Measurements from ENCODE around the gene GPRC5D.

GPRC5D gene

DNA sequence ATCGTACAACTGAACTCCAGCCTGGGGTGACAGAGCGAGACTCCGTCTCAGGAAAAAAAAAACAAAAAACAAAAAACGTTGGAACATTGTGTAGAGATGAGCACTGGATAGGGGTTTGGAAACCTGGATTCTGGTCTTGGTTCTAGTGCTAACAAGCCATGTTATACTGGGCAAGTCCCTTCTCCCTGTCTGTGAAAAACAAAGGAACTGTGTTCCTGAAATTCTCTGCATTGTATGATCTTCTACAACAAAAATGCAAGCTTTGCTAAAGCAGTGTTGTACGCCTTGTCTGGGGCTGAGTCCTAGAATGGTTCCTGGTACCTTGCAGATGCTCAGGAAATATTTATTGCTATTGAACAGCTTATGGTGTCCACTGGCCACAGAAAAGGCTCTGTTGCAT, 13.4 kb downstream of the GPRC5D start:
- in situ Hi-C loops (cut with MboI; ENCODE audit: low sequenced_read_pairs) = no loop called here

DNA sequence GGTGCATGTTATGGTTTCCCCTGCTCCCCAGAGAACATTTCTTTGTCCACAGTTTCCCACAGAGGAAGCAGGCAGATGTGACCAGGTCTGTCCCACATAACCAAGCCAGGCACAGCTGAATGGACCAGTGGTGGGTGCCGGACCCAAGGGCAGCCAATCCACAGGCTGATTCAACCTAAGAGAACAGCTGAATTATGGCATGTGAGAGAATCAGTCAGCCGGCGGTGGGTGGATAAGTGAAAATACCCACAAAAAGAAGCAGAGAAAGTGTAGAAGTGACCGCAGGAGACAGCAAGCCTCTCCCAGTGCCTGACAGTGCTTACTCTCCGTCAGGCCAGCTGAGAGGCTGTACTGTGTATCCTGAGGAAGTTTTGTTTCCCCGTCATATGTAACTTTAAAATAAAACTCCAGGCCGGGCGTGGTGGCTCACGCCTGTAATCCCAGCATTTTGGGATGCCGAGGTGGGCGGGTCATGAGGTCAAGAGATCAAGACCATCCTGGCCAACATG, 14.9 kb downstream of the GPRC5D start:
- in situ Hi-C loops (cut with MboI; ENCODE audit: low sequenced_read_pairs) = no loop called here

DNA sequence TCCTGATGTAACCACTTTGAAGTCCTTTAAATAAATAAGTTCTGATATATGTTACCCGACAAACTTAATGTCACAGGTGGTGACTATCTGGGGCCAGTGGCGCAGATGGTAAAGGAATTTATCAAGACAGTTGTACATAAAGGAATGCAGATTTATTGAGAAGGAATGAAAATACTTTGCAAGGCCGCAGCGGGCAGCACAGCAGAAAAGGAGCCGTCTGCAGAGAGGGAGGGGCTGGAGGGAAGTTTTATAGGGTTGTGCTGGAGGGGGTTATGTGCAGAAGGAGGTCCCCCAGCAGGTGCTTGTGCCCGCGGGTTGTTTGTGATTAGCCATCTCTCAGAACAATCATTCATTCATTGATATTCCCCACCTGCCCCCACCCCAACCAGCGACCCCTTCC, 17.4 kb downstream of the GPRC5D start:
- in situ Hi-C loops (cut with MboI; ENCODE audit: low sequenced_read_pairs) = no loop called here

DNA sequence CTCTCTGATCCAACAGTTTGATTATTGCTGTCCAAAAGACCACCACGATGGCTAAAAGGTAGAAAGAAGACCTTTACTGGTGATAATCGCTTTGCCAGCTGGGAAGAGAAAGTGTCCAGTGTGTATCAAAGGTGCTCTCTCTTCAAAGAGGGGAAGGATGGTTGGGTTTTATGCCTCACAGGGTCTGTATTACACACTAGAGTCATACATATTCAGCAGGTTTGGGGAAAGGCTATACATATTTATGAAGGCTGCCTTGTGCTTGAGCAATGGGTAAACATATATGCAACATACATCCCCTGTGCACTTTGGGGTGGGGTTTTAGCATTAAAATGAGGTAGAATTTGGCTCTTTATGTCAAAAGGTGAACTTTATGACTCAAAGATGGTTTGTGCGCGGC, 18.2 kb downstream of the GPRC5D start:
- in situ Hi-C loops (cut with MboI; ENCODE audit: low sequenced_read_pairs) = no loop called here

DNA sequence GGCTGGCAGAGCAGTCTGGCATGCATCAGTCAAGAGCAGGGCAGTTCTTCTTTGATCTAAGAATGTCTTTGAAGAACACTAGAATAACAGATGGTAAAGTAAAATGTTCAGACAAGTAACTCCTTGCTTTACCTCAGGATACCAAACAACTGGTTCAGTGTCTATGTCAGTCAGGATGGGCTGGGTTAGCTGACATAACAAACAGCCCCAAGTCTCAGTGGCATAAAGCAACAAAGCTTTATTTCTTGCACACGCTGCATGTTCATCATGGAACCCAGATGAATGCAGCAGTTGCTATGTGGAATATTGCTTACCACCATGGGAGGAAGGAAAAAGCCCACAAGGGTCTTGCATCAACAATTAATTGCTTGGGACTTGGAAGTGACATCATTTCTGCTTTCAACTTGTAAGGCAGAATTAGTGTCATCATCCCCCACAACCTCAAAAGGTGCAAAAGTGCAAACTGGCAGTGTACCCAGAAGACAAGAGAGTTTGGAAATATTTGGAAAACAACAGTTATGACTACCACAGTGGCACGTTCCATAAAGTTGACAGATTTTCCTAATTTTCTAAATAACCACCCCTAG, 21.2 kb downstream of the GPRC5D start:
- in situ Hi-C loops (cut with MboI; ENCODE audit: low sequenced_read_pairs) = no loop called here

DNA sequence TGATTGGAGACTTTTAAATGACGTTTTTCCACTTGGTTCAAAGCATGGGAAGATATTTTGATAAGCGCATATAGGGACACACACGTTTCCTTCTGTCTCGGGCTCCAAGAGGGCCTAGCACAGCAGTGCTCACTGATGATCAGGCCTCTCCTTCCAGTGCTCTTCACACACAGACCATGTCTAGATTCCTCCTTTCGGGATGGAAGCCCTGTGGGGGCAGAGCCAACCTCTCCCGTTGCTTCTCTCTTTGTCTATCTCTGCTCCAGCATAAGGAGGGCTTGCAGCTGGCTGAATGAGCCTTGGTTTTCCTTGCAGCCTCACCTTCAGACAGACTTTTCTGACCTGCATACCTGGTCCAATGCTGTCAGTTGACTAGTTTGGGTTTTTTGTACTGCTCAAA, 22.3 kb downstream of the GPRC5D start:
- in situ Hi-C loops (cut with MboI; ENCODE audit: low sequenced_read_pairs) = no loop called here

DNA sequence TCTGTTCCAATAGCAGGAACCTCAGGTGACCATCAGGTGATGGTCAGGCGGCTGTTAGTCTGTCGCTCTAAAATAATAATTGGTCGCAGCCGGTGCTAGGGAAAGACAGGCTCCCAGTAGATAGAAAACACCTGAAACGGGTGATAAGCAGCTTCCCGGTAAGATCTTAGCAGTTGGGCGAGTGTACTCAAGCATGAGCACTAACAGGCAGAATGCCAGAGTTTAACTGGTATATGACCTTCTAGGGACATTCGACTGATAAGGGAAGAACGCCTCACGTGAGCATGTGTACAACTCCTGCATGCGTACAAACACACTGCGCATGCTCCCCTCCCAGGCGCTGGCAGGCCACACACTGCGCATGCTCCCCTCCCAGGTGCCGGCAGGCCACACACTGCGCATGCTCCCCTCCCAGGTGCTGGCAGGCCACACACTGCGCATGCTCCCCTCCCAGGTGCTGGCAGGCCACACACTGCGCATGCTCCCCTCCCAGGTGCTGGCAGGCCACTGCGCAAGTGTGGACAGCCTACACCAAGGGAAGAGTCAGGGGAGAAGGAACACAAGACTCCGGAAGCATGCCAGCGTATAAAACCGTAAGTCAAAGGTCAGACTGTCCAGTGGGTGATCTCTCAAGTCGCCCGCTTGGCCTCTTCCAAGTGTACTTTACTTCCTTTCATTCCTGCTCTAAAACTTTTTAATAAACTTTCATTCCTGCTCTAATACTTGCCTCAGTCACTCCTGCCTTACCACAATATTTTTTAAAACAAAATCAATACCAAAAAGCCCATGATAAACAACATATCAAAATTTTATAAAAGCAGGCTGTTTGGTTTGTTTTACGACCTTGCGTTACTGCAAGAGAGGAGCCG, 24.5 kb downstream of the GPRC5D start:
- in situ Hi-C loops (cut with MboI; ENCODE audit: low sequenced_read_pairs) = no loop called here

DNA sequence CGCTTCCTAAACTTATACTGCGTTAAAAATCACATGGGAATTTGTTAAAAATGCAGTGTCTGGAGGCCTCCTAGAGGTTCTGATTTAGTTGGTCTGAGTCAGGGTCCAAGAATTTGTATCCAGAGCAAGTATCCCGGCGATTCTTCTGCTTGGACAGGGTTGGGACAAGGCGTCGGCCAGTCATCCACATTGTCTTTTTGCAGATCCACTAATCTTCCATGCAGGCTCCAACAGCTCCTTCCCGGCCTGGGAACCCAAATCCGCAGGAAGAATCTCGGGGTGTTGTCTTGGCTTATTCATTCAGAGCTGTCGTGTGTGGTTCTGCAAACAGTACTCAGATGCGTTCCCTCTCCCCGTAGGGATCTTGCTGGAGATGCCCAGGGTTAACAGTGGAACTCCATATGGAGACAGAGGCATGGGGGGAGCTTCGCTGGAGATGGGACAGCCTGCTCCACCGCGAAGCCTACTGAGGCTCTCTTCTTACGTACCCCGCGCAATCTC, 25.3 kb downstream of the GPRC5D start:
- in situ Hi-C loops (cut with MboI; ENCODE audit: low sequenced_read_pairs) = no loop called here

DNA sequence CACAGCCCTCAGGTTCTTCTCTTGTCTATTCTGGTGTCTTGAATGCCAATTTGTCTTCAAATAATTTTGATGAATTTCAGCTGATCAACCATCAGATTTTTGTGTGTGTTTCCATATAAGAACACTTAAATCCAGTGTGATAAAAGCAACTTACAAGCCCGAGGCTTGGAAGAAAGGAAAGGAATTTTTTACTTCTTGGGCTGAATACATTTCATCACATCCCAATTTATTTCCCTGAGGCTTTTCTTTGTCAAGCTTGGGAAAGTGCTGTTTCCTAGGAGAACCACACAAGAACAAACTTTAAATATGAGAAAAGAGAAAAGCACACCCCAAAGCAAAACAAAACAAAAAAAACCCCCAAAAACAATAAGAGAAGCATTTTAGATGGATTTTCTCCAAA, 26.6 kb downstream of the GPRC5D start:
- in situ Hi-C loops (cut with MboI; ENCODE audit: low sequenced_read_pairs) = no loop called here

DNA sequence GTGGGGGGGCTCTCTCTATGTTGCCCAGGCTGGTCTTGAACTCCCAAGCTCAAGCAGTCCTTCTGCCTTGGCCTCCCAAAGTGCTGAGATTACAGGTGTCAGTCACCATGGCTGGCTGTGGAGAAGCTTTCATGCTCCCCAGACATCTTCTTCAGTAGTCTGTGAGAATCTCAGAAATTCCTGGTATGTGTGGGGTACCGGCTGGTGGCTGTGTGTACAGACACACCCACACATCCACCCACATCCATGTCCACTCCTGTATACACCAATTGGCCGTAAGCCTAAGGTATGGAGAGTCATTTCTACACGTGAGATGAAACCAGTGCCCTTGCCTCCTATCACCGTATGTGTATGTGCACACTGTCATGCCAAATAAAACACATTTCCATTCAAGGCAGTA, 27.8 kb downstream of the GPRC5D start:
- in situ Hi-C loops (cut with MboI; ENCODE audit: low sequenced_read_pairs) = no loop called here

DNA sequence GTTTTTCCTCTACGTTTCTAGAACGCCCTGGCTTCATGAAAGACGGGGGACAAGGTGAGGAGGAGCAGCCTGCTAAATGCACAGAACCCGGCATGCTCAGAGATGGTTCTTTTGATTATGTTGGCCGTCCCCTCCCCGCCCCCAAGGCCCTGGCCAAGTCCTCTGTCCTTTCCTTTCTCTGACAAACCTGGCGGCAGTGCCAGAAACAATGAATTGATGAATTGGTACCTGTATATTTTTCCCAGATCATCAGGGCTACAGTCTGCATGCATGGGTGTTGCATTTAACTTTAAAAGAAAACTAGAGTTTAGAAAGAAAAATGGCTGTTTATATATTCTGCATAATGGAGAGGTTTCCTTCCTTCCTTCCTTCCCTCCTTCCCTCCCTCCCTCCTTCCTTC, 29.0 kb downstream of the GPRC5D start:
- in situ Hi-C loops (cut with MboI; ENCODE audit: low sequenced_read_pairs) = no loop called here

DNA sequence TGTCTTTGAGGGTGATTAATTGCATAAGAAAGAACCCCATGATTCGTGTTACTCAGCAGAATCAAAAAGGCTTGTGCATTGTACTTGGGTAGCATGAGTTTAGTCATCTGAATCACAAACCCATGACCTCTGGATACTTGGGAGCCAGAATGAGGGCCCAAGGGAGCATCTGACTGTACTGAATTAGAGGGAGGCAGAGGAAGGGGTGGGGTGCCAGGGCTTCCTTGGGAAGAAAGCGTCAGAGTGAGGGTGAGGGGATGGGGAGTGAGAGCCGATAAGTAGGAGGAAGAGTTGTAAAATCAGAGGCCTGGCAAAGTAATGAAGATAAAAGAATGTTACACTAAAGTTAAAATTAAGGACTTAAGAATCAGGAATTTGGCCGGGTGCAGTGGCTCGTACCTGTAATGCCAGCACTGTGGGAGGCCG, 29.8 kb downstream of the GPRC5D start:
- in situ Hi-C loops (cut with MboI; ENCODE audit: low sequenced_read_pairs) = no loop called here

DNA sequence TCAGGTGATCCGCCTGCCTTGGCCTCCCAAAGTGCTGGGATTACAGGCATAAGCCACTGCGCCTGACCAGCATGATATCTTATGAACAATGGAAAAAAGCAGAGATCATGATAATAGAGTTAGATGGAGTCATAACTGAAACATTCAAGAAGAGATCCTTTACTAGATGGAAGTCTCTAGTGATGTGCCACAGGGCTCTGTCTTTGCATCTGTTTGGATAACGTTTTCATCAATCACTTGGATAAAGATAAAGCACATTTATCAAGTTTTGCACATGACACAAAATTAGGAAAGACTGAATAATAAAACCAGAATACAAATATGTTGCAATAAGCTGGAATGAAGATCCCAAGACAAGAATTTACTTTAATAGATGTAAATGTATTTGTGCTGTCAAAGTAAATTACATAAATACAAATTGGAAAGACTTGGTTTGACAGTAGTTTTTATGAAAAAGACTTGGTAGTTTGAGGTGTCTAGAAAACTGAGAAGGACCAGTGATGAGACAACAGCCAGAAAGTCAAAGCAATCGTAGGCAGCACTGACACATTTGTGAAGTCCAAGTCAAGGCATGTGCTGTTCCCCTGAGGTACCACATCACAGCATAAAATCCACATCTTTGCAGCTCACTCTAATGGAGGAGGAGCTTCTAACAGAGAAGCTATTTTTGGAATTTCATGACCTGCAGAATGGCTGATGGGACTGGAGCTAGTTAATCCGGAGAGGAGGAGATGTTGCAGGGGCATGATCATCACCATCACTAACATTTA, 32.1 kb downstream of the GPRC5D start:
- in situ Hi-C loops (cut with MboI; ENCODE audit: low sequenced_read_pairs) = loop anchor here (10.0 kb wide), 1 partner anchor 315 kb away; no protein-coding TSS in a partner anchor

DNA sequence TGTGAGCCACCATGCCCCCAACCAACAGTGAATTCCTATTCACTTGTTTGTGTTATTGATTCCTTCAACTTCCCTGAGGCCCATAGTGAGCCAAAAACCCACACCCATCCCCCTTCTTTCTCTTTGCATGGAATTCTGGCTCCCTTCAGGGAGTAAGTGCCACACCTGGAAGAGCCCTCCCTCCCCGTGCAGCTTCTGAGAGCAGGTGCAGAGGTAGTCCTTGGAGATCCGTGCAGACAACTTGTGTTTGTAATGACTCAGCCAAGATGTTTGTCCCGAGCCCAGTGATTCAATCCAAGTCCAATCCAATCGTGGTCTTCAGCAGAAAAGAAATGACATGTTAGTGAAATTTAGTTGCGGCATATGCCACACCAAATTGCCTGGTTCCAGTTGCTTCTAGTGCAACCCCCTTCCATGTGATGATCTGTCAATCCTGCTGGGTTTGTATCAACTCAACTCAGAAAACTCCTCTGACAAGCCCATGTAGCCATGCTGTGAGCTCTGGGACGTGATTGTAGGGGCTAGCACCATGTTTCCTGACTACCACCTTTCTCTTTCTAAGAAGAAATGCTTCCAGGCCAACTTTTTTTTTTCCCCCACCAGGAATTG, 33.1 kb downstream of the GPRC5D start:
- in situ Hi-C loops (cut with MboI; ENCODE audit: low sequenced_read_pairs) = loop anchor here (10.0 kb wide), 1 partner anchor 316 kb away; no protein-coding TSS in a partner anchor

DNA sequence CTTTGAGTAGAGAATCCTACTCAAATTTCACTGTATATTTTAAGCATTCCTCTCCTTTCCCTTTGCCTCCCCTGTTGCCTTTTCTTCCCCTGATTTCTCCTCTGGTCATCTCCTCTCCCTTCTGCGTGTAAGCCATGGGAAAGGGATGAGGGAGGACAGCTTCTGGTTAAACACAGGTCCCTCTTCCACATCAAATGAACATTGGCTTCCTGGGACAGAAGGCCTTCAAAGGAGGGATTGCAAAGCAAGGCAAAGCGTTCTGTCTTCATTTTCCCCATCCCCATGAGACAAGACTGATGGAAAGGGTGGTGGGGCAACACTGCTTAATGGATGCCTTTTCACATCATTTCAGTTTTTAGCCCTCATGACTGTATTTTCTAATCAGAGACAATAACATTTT, 34.5 kb downstream of the GPRC5D start:
- in situ Hi-C loops (cut with MboI; ENCODE audit: low sequenced_read_pairs) = loop anchor here (10.0 kb wide), 1 partner anchor 317 kb away; no protein-coding TSS in a partner anchor

DNA sequence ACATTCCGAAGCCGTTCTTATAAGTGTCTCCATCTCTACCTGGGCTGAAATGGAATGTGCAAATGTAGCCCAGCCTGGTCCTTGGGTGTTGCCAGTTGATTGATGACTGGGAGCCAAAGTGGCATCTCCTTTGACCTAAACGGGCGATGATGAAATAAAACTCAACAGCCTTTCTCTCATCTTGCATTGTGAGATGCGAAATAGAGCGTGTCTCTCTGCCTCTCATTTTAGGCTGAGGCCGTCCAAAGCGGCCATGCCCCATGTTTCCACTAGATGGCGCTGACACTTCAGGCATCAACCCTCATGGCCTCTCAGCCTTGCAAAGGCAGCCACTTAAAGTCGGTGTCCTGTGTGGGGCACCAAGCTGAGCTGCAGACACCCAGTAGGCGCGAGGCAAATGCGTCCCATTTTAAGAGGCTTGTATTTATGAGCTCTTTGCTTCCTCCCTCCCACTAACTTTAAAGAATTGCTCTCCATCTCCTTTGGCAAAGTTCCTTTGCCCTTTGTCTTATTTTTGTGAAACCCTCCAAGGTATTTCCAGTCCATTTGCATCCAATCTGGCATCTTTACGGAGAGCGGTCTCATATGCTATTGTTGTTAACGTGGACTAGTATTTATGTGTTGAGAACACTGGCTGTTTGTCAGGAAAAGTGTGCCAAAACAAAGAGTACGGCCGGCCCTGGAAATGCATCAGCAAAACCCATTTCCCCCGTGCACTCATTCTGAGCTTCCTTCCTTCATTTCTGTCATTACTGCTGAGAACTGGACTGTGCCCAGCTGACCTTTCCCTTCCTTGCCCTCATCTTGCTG, 35.6 kb downstream of the GPRC5D start:
- in situ Hi-C loops (cut with MboI; ENCODE audit: low sequenced_read_pairs) = loop anchor here (10.0 kb wide), 1 partner anchor 318 kb away; no protein-coding TSS in a partner anchor

DNA sequence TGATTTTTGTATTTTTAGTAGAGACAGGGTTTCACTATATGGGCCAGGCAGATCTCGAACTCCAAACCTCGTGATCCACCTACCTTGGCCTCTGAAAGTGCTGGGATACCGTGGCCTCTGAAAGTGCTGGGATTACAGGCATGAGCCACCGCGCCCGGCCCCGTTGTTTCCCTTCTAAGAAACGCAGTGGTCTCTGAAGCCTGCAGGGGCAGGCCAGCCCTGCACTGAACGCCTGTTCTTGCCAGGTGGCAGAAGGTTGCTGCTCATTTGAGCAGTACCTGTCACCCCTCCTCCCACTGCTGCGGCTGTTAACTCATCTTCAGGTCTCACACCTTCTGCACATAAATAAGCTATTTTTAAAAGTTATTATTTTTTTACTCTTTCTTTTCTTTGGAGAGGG, 36.3 kb downstream of the GPRC5D start:
- in situ Hi-C loops (cut with MboI; ENCODE audit: low sequenced_read_pairs) = loop anchor here (10.0 kb wide), 1 partner anchor 319 kb away; no protein-coding TSS in a partner anchor

DNA sequence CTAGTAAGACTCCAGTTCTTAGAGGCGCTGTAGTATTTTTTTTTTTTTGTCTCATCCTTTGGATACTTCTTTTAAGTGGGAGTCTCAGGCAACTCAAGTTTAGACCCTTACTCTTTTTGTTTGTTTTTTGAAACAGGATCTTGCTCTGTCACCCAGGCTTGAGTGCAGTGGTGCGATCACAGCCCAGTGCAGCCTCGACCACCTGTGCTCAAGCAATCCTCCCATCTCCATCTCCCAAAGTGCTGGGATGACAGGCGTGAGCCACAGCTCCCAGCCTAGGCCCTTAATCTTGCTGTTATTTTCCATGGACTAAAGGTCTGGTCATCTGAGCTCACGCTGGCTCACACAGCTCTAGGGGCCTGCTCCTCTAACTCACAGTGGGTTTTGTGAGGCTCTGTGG, 39.3 kb downstream of the GPRC5D start:
- in situ Hi-C loops (cut with MboI; ENCODE audit: low sequenced_read_pairs) = loop anchor here (10.0 kb wide), 1 partner anchor 322 kb away; no protein-coding TSS in a partner anchor

DNA sequence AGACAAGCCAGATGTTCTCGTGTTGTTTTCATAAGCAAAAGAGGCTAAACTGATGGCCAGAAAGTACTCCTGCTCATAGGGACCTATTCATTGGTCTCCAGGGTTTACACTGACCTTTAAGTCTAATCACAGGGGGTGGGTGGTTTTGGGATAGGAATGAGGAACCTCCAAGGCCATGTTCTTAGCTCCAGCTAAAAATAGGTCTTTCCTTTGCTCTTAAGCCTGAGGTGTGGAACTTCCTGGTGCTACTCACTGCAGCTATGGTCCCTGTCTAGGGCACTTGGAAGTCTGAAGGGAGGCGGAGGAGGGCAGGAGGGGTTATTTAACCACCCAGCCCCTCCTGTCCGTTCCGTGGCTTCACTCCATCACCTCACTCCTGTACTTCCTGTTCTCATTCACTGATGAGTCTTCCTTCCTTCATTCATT, 42.0 kb downstream of the GPRC5D start:
- in situ Hi-C loops (cut with MboI; ENCODE audit: low sequenced_read_pairs) = loop anchor here (10.0 kb wide), 1 partner anchor 325 kb away; no protein-coding TSS in a partner anchor
